ENCODE data around the gene EME2. TPM values are rescaled to one million over a fixed set of nuclear protein-coding genes. Genes with fewer than 3 reads are reported as not detected.

The EME2 gene
- total and polyA plus RNA-seq, 2 of the 13 experiments (the other 11 are each of a cell fraction or from before 2014, with no cell fraction given), result 4.4 to 7.6 TPM

DNA sequence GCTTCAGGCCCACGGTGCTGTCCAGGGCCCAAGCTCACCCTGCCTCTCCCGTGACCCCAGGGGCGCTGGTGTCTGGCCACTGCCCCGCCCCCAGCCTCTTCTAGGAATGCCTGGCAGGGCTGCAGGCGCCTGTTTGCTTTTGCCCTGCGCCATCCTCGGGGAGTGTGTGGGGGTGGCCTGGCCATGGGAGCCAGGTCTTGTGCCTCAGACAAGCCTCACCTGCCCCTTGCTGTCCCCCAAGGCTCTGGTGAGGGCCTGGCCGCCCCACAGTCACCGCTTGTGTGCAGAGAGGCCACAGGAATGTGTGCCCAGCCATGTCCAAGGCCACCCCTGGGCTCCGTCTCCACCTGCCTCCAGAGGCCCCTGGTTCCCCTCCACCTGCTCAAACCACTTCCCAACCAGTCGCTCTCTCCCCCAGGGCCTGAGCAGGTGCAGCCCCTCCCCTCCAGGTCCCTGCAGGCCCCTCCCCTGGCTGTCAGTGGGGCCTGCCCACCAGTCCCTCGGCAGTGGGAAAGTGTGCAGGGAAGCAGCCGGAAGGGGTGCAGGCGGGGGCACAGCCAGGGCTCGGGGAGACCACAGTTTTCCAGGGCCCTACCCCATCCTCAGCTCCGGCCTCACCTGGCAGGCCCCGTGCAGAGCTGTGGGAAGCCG, 21.7 kb downstream of the EME2 start (continued):
- TF ChIP-seq ZNF704 (CRISPR knock-in tag; IDR thresholded peaks at IDR 0.05; ENCODE audit: borderline replicate concordance) (no peak), ZNF501 (CRISPR knock-in tag; IDR thresholded peaks at IDR 0.05) (peak; percentile 59; the same call in 1 of the 2 replicates), ZNF333 (CRISPR knock-in tag; IDR thresholded peaks at IDR 0.05; ENCODE audit: borderline replicate concordance) (0 out of 2 replicates have a peak, but pooled peaks have one; percentile 82), ZNF124 (CRISPR knock-in tag; IDR thresholded peaks at IDR 0.05) (no peak), THAP7 (CRISPR knock-in tag; IDR thresholded peaks at IDR 0.05) (no peak), ZSCAN29 (CRISPR knock-in tag; conservative IDR thresholded peaks at IDR 0.05) (no peak; the same call in 1 of the 2 replicates), ZNF121 (CRISPR knock-in tag; IDR thresholded peaks at IDR 0.05) (peak; percentile 62), DPF2 (CRISPR knock-in tag; IDR thresholded peaks at IDR 0.05; ENCODE audit: borderline replicate concordance, low read depth) (peak; percentile 58; the same call in 1 of the 2 replicates), SP2 (CRISPR knock-in tag; IDR thresholded peaks at IDR 0.05) (0 out of 2 replicates have a peak, but pooled peaks have one; percentile 38), ZNF326 (CRISPR knock-in tag; IDR thresholded peaks at IDR 0.05; ENCODE audit: borderline replicate concordance) (no peak), MLX (CRISPR knock-in tag; IDR thresholded peaks at IDR 0.05) (no peak), RXRB (CRISPR knock-in tag; IDR thresholded peaks at IDR 0.05; ENCODE audit: borderline replicate concordance) (peak; percentile 43; the same call in 1 of the 2 replicates), MTF2 (CRISPR knock-in tag; IDR thresholded peaks at IDR 0.05; ENCODE audit: borderline replicate concordance) (no peak), ZNF230 (CRISPR knock-in tag; IDR thresholded peaks at IDR 0.05) (0 out of 2 replicates have a peak, but pooled peaks have one; percentile 22), RARA (CRISPR knock-in tag; IDR thresholded peaks at IDR 0.05) (peak; percentile 74; the same call in 1 of the 2 replicates), SP5 (CRISPR knock-in tag; IDR thresholded peaks at IDR 0.05; ENCODE audit: borderline replicate concordance, low read depth) (peak; percentile 84), ZNF543 (CRISPR knock-in tag; IDR thresholded peaks at IDR 0.05) (no peak), ZNF562 (CRISPR knock-in tag; IDR thresholded peaks at IDR 0.05; ENCODE audit: borderline replicate concordance) (no peak), ZNF816 (CRISPR knock-in tag; IDR thresholded peaks at IDR 0.05; ENCODE audit: borderline replicate concordance) (no peak), ONECUT2 (CRISPR knock-in tag; IDR thresholded peaks at IDR 0.05) (no peak), SRSF1 (optimal IDR thresholded peaks at IDR 0.05; ENCODE audit: low read depth, low read length) (peak; percentile 64), ZNF446 (CRISPR knock-in tag; IDR thresholded peaks at IDR 0.05) (no peak; the same call in 1 of the 2 replicates)
- TF ChIP-seq, protein P1, sequence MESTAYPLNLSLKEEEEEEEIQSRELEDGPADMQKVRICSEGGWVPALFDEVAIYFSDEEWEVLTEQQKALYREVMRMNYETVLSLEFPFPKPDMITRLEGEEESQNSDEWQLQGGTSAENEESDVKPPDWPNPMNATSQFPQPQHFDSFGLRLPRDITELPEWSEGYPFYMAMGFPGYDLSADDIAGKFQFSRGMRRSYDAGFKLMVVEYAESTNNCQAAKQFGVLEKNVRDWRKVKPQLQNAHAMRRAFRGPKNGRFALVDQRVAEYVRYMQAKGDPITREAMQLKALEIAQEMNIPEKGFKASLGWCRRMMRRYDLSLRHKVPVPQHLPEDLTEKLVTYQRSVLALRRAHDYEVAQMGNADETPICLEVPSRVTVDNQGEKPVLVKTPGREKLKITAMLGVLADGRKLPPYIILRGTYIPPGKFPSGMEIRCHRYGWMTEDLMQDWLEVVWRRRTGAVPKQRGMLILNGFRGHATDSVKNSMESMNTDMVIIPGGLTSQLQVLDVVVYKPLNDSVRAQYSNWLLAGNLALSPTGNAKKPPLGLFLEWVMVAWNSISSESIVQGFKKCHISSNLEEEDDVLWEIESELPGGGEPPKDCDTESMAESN (CRISPR knock-in tag; conservative IDR thresholded peaks at IDR 0.05), result peak; percentile 52; the same call in 1 of the 2 replicates
- TF ChIP-seq, protein P2, sequence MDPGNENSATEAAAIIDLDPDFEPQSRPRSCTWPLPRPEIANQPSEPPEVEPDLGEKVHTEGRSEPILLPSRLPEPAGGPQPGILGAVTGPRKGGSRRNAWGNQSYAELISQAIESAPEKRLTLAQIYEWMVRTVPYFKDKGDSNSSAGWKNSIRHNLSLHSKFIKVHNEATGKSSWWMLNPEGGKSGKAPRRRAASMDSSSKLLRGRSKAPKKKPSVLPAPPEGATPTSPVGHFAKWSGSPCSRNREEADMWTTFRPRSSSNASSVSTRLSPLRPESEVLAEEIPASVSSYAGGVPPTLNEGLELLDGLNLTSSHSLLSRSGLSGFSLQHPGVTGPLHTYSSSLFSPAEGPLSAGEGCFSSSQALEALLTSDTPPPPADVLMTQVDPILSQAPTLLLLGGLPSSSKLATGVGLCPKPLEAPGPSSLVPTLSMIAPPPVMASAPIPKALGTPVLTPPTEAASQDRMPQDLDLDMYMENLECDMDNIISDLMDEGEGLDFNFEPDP (CRISPR knock-in tag; conservative IDR thresholded peaks at IDR 0.05), result no peak

All from HepG2 (cell line).